OCI-LY3 (cell line): ENCODE data around the gene ZBTB16.

Source experiments
- CTCF ChIP-seq: fragments of 200-600, 300-600 bp; sonication (generic); IDR thresholded peaks from 2 replicates; pipeline ENCODE4 v1.5.1; 2014; ENCODE audit warnings: antibody characterized with exemption, low read length, low read depth
- EZH2phosphoT487 ChIP-seq: fragments of 200-600 bp; shearing (Covaris generic); IDR thresholded peaks from 2 replicates; pipeline ENCODE4 v1.6.1; 2018; ENCODE audit warnings: antibody characterized with exemption, mixed run types, low read depth

DNA sequence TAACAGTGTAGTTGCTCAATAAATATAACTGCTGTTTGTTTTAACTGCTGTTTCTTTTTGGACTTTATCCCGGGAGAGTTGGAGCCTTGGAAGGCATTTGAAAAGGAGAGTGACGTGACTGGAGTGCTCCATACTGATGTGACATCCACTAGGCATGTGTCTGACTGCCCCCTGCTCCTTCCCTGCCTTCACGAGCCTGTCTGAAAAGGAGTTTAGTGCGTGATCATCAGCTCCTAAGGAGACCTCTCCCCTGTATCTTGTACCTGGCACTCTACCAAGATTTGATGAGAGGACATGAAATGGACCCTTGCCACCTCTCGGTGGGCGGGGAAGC, 22.9 kb downstream of the ZBTB16 start:
- TF ChIP-seq CTCF (no peak), EZH2phosphoT487 (no peak)
